Choroid plexus epithelial cell (primary cell): ENCODE measurements around the gene WDR54.

Experiments
- DNase-seq: peaks from one replicate; pipeline ENCODE4 v3.0.0-alpha.2; 2010; ENCODE audit warnings: low read depth
- H3K4me3 ChIP-seq: 2 replicates; pipeline ENCODE4 v1.5.1; 2011; ENCODE audit warnings: low read depth, mild to moderate bottlenecking, control low read depth, low read length, moderate library complexity
- TF ChIP-seq, protein P1 (sequence below): conservative IDR thresholded peaks from 2 replicates; pipeline ENCODE4 v1.5.1; 2011; ENCODE audit warnings: low read depth, mild to moderate bottlenecking, control low read depth, inconsistent platforms, low read length, moderate library complexity

The WDR54 gene

DNA sequence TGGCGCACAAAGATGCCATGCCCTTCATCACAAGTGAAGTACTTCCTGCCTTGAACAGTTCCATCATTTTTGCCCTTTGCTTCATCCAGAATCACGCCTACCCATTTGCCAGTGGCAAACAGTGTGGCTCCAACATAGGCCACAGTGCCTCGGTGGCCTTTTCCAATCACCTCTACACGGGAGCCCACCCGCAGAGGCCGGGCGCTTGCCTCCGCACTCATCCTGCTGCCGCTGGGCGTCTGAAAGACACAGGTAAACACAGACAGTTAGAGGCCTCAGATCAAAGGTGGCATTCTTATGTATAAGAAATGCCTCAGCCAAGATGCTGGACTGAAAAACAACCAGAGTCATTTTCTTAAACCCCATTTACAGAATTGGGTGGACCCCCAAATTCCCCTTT is 43.5 kb upstream of the WDR54 start:
- no peak for DNase-seq
- no peak overlapping the region for H3K4me3 ChIP-seq
- TF ChIP-seq, protein P1, sequence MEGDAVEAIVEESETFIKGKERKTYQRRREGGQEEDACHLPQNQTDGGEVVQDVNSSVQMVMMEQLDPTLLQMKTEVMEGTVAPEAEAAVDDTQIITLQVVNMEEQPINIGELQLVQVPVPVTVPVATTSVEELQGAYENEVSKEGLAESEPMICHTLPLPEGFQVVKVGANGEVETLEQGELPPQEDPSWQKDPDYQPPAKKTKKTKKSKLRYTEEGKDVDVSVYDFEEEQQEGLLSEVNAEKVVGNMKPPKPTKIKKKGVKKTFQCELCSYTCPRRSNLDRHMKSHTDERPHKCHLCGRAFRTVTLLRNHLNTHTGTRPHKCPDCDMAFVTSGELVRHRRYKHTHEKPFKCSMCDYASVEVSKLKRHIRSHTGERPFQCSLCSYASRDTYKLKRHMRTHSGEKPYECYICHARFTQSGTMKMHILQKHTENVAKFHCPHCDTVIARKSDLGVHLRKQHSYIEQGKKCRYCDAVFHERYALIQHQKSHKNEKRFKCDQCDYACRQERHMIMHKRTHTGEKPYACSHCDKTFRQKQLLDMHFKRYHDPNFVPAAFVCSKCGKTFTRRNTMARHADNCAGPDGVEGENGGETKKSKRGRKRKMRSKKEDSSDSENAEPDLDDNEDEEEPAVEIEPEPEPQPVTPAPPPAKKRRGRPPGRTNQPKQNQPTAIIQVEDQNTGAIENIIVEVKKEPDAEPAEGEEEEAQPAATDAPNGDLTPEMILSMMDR, result no peak

DNA sequence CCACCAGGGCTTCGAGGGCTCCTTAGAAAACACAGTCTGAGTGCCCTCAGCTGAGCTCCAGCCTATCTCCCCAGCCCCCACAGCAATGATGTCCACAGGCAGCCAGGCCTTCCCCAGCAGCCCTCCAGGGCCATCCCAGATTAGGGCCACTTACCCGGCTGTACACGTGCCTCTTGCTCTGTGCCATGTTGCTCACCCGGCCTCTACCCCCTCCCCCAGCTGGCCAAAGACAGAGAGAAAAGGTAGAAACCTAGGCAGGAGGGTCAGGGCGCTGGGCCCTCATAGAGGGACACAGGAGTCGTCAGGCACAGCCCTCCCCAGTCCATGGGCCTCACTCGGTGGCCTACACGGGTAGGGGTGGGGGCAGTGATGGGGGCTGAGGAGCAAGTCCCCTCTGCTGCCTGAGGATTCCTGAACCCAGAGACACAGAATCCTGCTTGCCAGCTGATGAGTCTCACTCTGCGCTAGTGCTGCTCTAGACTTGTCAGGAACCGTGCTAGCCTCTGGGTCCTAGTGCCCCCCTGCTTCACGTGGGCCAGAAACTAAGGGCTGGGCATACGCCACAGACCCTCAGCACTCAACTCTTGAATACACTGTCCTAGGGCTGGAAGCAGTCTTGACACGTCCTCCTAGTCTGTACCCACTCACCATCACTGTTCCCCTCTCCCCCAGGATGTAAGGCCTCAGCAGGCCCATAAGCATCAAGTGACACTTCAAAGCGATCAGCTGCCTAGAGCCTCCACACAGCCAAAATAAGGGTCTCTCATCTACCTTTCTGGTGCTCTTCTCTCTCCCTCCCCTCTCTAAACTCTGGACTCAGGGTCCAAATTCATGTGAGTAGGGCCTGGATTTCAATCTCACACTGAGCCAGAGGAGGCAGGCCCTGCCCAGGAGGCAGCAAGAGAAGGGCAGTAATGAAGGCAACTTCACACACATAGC is 41.4 kb upstream of the WDR54 start, which contains the start of gene DCTN1:
Gene DCTN1 (minus strand): TSS at position 461 of the 939 bp plus-strand sequence. CDS start 274 bp downstream, at position 187.
- H3K4me3 ChIP-seq, result peak within 1 kb of the TSS; percentile 60
- DNase-seq, result peak; percentile 84
- TF ChIP-seq, protein P1, result no peak

DNA sequence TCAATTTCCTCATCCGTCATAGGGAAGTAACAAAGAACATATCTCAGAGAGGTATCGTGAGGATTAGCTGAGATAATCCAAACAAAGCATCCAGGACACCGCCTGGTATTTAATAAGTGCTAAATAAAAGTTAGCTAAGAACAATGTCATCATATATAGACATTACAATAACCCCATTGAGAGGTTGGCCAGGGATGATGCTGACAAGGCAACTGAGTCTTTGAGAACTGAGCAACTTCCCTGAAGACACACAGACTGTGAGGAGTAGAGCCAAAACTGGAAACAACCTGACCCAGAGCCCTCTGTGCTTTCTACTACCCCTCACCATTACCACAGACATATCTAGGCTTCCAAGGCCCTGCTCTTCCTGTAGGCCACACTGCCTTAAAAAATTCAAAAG is 39.8 kb upstream of the WDR54 start:
- DNase-seq, result no peak
- H3K4me3 ChIP-seq, result no peak overlapping the region
- TF ChIP-seq, protein P1, result no peak

DNA sequence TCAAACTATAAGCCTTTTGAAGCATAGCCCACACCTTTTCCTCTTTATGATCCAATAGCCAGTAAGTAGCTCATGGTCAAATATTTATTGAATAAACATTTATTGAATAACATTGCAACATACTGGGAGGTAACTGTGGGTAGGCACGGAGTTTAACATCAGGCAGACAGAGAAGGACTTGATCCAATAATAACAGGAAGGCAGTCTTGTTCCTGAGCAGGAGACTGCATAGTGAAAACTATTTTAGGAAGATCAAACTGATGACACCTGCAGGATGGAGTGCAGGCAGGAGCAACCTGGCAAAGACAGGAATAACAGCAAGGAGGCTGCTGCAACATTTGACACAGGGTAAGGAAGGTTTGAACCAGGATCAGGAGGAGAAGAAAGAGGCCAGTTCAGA is 38.3 kb upstream of the WDR54 start:
- no peak overlapping the region for H3K4me3 ChIP-seq
- peak; percentile 86 for DNase-seq
- TF ChIP-seq, protein P1, result no peak

DNA sequence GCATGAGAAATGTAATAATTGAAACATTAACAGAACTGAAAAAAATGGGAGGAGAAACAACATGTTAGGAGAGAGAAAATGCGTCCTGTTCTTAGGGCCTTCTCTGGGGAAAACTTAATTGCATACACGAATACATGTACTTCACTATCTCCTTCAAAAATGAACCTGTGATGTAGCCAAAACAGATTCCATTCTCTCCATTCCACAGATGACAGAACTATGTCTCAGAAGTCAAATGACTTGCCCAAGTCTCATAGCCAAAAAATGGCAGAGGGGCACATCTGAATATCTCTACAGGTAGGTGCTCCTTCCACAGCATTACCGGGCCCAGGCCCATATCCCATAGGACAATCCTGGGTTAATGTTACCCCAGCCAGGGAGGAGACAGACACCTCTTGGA is 37.5 kb upstream of the WDR54 start:
- DNase-seq, result peak; percentile 66
- TF ChIP-seq, protein P1, result no peak

DNA sequence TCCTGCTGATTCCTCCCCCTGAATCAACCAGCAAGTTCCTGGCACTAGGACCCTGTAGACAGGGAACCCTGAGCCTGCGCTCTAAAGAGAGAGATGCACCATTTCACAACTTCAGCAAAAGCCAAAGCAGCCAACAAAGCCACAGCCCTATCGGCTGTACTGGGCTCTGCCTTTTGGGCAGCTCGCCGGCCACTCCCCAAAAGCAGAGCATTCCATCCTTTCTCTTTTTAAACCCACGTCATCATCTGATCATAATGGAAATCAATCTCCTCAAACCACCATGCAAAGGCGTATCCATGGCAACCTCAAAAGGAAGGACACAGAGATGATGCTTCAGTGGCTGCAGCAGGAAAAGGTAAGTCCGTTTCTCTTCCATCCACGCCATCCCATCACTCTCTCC is 36.1 kb upstream of the WDR54 start:
- DNase-seq, result no peak
- no peak overlapping the region for H3K4me3 ChIP-seq
- TF ChIP-seq, protein P1, result no peak

More for the DNA sequence above, 37.5 kb upstream of the WDR54 start:
- H3K4me3 ChIP-seq, result no peak overlapping the region
